ENCODE measurements around the gene HERPUD1.
"Not testable (repeated sequence)": the region's sequence is repeated elsewhere in the genome, so short reads cannot be mapped to it uniquely, and the experiment has no call there.

Gene HERPUD1

DNA sequence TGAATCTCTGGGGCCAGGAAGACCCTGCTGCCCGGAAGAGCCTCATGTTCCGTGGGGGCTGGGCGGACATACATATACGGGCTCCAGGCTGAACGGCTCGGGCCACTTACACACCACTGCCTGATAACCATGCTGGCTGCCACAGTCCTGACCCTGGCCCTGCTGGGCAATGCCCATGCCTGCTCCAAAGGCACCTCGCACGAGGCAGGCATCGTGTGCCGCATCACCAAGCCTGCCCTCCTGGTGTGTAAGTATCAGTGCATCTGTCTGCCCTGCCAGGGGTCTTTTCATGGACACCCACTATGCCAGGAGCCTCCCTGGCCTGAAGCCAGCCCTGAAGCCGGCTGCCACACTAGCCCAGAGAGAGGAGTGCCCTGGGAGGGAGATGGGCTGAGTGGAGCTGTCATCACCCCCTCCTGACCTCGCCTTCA is 29.9 kb downstream of the HERPUD1 start, which contains the start of gene CETP:
TSS of gene CETP (plus strand) at position 100 of the 431 bp plus-strand sequence. CDS start at position 130, 30 bp downstream.
- DNase-seq = no peak

DNA sequence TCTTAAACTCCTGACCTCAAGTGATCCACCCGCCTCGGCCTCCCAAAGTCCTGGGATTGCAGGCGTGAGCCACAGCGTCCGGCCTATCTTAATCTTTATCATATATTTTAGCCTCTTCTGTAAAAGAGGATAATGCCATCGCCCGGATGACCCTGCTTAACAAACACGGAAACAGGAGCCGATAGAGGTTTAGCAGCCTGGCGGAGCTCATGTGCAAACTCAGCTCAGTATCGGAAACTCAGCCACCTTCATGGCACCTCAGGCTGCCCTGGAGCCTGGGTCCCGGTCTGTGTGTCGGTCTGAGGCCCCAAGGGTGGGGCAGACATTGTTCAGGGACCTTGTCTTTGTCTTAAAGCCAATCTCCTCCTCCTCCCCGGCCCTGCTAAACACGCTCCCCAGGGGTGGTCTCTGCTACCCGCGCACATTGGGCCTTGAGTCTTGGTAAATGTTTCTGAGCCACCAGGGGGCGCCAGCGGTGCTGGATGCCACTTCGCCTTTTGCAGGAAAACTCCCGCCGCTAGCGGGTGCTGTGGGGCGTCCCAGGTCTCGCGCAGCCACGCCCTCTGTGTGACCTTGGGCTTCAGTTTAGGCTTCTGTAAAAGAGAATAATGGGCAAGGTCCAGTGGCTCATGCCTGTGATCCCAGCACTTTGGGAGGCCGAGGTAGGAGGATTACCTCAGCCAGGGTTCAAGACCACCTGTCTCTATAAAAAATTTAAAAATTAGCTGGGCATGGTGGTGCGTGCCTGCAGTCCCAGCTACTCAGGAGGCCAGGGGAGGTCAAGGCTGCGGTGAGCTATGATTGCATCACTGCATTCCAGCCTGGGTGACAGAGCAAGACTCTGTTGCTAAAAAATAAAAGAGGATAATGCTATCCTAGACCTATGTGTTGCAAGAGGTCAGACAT is 32.6 kb downstream of the HERPUD1 start:
- DNase-seq = peak; percentile 31

DNA sequence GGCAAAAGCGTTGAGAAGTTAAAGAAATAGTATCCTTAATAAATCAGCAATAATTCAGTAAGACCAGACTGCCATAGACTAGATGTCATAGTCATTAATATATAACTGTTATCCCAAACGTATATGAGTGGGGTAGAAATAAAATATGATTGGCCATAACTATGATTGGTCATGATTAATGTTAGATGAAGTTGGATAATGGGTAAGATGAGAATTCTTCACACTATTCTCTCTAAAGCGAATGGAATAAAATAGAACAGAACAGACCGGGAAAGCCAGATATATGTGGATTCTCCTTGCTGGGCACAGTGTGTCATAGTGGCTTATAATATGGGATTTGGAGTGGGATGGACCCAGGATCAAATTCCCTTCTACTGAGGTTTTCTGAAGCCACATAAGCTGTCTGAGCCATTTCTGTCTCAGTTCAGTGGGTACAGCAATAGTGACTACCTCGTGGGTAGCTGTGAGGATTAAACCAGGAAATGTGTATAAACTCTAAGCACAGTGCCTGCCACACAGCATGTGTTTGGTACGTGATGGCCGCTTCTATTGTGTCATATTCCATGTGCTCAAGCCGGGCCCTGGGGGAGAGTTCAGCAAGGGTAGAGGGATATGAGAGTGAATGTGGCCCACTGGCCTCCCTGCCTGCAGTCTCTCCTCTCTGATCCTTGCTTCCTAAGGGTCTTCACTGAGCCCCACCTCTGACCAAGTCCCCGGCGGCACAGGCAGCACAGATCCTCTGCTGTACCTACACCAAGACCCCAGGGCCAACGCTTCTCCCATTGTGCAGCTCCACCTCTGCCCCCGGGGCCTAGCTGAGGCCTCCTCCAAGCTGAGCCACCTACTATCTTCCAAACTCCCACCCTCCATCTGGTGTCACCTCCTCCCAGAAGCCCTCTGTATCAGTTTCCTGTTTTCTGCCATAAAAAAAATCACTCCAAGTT is 33.5 kb downstream of the HERPUD1 start:
- DNase-seq = no peak

- no peak for DNase-seq
Observed at GRCh38 chr16:56966093-56966475, 34.1 kb downstream of the HERPUD1 start.

- no peak for DNase-seq
Observed at GRCh38 chr16:56967733-56968132, 35.8 kb downstream of the HERPUD1 start.

- no peak for DNase-seq
Observed at GRCh38 chr16:56969769-56970168, 37.8 kb downstream of the HERPUD1 start.

GRCh38 chr16:56970934-56971767 is 39.2 kb downstream of the HERPUD1 start:
- no peak for DNase-seq

- DNase-seq = no peak
Observed at GRCh38 chr16:56971768-56972043, 39.8 kb downstream of the HERPUD1 start.

DNA sequence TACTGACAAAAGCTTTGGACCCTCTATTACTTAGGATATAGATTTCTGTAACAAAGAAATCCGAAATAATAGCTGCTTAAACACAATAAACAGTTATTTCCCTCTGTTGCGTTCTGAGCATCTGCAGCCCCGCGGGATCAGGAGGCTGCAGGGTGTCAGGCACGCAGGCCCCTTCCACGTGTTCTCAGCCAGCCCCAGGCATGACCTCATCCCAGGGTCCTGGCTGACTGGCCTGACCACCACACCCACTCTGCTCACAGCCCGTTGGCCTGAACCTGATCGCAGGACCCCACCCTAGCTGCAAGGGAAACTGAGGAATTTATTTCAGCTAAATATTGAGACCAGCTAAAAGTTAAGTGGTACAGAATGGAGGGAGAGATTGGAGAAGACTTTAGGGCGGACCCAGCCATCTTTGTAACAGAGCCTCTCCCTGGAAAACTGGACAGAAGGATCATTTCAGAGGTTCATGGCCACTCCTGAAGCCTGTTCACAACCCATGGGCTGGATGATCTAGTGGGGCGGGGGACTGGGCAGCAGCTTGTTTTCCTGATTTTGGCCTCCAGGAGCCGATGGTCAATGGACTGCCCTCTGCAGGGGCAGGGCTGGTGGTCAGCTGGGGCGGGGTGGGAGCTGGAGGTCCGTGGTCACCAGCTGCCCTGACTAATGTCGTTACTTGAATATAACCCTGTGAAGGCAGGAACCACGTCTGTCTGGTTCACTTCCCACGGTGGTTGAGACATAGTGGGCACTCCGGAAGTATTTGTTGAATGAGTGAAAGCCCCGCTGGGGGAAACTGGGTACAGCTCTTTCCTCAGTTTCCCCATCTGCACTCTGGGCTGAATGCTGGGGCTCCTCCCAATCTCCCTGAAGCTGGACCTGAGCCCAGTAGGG is 40.7 kb downstream of the HERPUD1 start:
- no peak for DNase-seq

DNA sequence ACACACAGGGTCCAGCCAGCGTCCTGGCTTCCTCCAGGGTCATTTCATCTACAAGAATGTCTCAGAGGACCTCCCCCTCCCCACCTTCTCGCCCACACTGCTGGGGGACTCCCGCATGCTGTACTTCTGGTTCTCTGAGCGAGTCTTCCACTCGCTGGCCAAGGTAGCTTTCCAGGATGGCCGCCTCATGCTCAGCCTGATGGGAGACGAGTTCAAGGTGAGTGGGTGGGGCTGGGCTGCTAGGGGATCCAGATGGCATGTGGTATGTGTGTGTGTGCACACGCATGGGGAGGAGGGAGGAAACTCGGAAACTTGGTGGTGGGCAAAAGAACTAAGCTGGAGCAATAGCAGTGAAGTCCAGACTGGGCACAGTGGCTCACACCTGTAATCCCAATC is 41.4 kb downstream of the HERPUD1 start:
- DNase-seq = no peak

DNA sequence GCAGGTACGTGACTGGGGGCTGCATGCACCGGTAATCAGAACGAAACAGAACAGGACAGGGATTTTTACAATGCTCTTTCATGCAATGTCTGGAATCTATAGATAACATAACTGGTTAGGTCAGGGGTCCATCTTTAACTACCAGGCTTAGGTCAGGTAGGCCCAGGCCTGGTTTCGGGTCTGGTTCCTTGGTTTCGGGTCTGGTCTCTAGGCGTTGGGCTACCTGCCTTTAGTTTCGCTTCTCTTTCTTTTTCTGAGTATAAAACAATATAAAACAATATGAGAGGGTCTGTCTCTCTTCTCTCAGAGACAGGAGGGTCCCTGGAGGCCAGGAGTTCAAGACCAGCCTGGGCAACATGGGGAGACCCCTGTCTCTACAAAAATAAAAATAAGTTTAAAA is 42.0 kb downstream of the HERPUD1 start:
- DNase-seq = not testable (repeated sequence)

DNA sequence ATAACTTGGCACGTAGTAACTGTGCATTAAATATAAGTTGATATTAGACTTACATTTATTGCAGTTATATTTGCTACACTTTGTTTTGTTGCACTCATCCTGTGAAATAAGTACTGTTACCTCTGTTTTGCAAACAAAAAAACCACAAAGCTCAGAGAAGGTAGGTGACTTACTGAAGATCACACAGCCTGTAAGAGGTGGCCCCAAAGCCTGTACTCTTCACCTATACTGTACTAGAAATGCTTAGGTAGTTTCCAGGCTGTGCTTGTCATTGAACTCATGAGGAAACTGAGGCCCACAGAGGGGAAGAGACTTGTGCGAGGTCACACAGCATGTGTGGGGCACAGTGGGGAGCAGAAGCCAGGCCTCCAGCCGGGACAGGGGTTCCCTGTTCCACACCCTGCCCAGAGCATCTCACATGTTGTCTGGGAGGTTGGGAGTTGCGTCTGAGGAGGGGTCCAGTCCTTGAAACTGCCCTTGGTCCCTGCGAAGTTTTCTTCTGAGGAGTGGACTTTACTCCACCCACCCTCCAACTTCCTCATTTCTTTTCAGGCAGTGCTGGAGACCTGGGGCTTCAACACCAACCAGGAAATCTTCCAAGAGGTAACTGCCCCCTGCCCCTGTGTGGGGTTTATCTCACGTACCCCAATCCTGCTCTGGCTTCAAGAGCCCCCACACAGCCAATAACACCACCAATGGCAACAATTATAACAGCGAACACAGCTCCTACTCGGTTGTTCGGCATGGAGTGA is 42.8 kb downstream of the HERPUD1 start:
- no peak for DNase-seq

DNA sequence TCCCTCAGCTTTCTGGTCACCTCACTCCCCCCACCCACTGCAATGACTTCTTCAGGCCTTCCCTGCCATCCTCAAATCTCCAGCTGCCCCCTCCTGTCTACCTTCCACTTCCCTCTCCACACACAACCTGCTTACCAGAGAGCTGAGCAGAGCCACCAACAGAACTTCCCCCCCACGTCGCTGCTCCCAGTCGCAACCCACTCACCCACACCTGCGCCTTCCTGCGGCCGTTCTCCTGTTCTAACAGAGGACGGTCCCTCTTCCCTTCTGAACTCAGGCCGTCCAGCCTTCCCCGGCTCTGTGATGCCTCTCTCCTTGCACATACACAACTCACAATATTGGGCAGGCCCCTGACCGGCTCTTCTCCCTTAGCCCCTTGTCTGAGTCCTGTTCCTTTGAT is 43.8 kb downstream of the HERPUD1 start:
- DNase-seq = no peak

- no peak for DNase-seq
Observed at GRCh38 chr16:56977216-56977615, 45.3 kb downstream of the HERPUD1 start.

GRCh38 chr16:56977823-56978430 is 46.0 kb downstream of the HERPUD1 start:
- DNase-seq = no peak

DNA sequence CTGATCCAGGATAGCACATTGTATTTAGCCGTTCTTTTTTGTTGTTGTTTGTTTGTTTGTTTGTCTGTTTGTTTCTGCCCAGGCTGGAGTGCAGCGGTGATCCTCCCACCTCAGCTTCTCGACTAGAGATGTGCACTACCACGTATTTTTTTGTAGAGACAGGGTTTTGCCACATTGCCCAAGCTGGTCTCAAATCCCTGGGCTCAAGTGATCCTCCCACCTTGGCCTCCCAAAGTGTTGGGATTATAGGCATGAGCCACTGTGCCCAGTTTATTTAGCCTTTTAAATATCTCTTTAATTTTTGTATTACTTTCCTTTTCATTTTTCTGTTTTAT is 48.2 kb downstream of the HERPUD1 start:
- DNase-seq = no peak

- no peak for DNase-seq
Observed at GRCh38 chr16:56980792-56981724, 49.1 kb downstream of the HERPUD1 start.

DNA sequence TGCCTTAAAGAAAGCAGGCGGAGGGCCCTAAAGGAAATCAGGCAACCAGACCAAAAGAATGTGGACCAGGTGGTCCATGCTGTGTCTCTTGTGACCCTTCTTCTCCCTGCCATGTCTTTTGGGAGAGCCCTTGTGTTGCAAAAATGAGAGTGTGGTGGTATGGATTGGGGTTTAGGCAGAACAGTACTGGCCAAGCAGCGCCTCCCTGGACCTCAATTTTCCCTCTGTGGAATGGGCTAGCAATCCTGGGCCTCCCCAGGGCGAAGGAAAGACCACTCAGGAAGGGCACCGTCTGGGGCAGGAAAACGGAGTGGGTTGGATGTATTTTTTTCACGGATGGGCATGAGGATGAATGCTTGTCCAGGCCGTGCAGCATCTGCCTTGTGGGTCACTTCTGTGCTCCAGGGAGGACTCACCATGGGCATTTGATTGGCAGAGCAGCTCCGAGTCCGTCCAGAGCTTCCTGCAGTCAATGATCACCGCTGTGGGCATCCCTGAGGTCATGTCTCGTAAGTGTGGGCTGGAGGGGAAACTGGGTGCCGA is 49.9 kb downstream of the HERPUD1 start:
- DNase-seq = no peak

- no peak for DNase-seq
Observed at GRCh38 chr16:56982695-56983094, 50.8 kb downstream of the HERPUD1 start.
